Stomach smooth muscle (tissue), 2 donors: ENCODE results near the gene C1orf21.

Experiments used
- H3K27ac ChIP-seq: one replicate; pipeline ENCODE4 v1.7.0; 2013; ENCODE audit warnings: mild to moderate bottlenecking, low read length, inconsistent platforms
- H3K27me3 ChIP-seq, 2 donors: one replicate each; pipeline ENCODE4 v1.7.0; 2013; ENCODE audit warnings: low read length in 2 of 2; ENCODE audit not compliant: insufficient read depth in 2 of 2, control insufficient read depth in 1 of 2
- H3K36me3 ChIP-seq, 2 donors: one replicate each; pipeline ENCODE4 v1.7.0; 2013; ENCODE audit warnings: low read length in 2 of 2; ENCODE audit not compliant: control insufficient read depth in 2 of 2, insufficient read depth in 2 of 2
- H3K4me1 ChIP-seq: one replicate; pipeline ENCODE4 v1.7.0; 2013; ENCODE audit warnings: low read length; ENCODE audit not compliant: control insufficient read depth, insufficient read depth
- H3K4me3 ChIP-seq, 2 donors: one replicate each; pipeline ENCODE4 v1.7.0; 2013; ENCODE audit warnings: low read length in 2 of 2
- H3K9ac ChIP-seq, 2 donors: one replicate each; pipeline ENCODE4 v1.7.0; 2013; ENCODE audit warnings: low read length in 2 of 2, mild to moderate bottlenecking in 1 of 2
- H3K9me3 ChIP-seq, 2 donors: one replicate each; pipeline ENCODE4 v1.7.0; 2013; ENCODE audit warnings: low read length in 2 of 2; ENCODE audit not compliant: control insufficient read depth in 2 of 2
- donor health status: healthy.
- donor health status: Pancreatic carcinoma.

Gene C1orf21

DNA sequence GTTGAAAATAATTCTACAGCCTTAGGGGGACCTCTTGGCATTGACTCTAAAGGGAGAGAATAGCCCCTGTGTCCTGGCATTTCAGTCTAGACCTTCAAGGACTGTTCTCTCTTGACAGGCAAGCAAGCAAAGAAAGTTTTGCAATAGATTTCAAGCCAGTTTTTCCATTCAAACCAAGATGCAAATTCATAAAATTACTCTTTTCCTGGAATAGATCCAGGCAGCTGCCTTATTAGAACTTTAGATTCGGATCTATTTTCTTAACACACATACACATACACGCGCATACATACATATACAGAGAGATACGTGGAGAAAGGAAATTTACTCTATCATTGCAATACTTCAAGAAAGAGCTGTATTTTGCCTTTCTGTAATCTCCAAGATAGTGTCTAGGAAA is 238.4 kb downstream of the C1orf21 start:
- Histone ChIP-seq H3K27ac (no peak overlapping the region), H3K9ac (no peak overlapping the region), H3K36me3 (peaks cover 0 to 2% of the 10 kb centered on the region in 2 donors), H3K4me3 (no peak overlapping the region), H3K9me3 (no peaks in the 10 kb centered on the region), H3K27me3 (no peaks in the 10 kb centered on the region), H3K4me1 (peaks cover 19% of the 10 kb centered on the region)

DNA sequence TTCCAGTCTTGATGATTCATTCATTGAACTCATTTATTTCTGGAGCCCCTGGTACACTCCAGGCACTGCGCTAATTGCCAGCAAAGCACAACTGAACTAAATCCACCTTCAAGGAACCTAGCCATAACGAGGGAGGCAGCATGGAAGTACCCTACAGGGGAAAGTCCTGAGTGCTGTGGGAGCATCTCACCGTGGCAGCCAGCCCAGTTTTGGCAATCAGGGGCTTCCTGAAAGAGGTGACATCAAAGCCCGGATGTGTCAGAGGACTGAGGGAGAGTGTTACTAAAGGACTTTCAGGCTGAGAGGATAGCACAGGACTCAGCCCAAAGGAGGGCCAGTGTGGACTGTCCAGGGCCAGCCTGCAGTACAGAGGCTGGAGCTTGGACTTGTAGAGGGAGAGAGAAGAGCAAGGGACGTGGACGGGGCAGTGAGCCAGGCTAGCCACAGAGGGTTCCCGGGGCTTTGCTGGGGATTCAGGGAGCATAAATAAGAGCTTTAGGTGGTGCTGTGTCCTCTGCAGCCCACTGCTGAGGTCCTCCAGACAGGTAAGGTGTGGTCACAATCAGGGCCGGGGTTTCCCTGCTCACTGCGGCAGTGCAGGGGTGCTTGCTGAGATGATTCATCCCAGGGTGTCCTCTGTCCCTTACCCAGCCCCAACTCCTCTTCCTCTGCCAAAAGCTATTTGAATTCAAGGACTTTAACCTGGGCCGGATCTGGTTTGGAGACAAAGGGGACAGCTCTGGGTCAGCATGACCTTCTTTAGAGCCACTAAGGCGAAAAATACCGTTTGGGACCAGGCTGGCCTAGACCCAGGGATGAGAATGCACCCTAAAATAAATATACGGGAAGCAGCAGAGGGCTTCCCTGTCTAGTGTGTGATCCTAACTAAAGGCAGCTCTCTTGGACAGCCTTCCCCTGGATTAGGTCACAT is 239.5 kb downstream of the C1orf21 start:
- Histone ChIP-seq H3K4me1 (peaks cover 22% of the 10 kb centered on the region), H3K9me3 (no peaks in the 10 kb centered on the region), H3K27me3 (no peaks in the 10 kb centered on the region), H3K36me3 (peaks cover 0 to 2% of the 10 kb centered on the region in 2 donors), H3K9ac (no peak overlapping the region), H3K27ac (no peak overlapping the region), H3K4me3 (no peak overlapping the region)

DNA sequence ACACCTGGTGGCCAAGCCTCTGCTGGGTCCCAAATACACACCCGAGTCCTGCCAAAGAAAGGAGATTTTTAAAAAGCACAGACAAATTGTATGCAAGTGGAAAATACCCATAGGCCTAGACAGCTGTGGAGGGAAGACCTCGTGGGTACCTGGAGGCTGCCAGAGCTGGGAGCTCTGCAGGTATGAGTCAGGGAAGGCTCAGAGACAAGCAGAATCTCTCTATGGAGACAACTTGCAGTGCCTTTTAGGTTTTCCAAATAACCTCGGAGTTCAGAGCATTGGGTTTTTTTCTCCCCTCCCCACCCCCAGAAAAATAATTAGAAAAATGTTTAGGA is 240.1 kb downstream of the C1orf21 start:
- Histone ChIP-seq H3K36me3 (peaks cover 0 to 2% of the 10 kb centered on the region in 2 donors), H3K9ac (no peak overlapping the region), H3K9me3 (no peaks in the 10 kb centered on the region), H3K27me3 (no peaks in the 10 kb centered on the region), H3K4me1 (peaks cover 18% of the 10 kb centered on the region), H3K27ac (no peak overlapping the region), H3K4me3 (no peak overlapping the region)

DNA sequence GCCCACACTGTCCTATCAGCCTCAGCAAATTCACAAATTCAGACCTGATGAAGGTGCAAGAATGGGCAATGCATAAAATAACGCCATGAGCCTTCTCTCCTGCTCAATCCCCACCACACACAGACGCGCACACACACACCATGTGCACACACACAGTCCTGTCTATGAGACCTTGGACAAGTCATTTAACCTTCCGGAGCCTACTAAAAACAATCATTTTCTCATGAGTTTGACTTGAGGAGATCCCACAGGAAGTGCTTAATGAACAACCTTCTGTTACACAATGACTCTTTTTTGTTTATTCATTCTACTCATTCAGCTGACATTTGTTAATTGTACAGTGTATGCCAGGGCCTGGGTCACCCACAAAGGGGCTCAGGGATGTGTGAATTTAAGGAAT is 242.4 kb downstream of the C1orf21 start:
- no peak overlapping the region for H3K9ac ChIP-seq
- no peak overlapping the region for H3K4me3 ChIP-seq
- peaks cover 0 to 2% of the 10 kb centered on the region in 2 donors for H3K36me3 ChIP-seq
- no peaks in the 10 kb centered on the region for H3K27me3 ChIP-seq
- H3K9me3 ChIP-seq = no peaks in the 10 kb centered on the region
- H3K27ac ChIP-seq = peak overlapping the region; percentile 66
- peaks cover 11% of the 10 kb centered on the region for H3K4me1 ChIP-seq

DNA sequence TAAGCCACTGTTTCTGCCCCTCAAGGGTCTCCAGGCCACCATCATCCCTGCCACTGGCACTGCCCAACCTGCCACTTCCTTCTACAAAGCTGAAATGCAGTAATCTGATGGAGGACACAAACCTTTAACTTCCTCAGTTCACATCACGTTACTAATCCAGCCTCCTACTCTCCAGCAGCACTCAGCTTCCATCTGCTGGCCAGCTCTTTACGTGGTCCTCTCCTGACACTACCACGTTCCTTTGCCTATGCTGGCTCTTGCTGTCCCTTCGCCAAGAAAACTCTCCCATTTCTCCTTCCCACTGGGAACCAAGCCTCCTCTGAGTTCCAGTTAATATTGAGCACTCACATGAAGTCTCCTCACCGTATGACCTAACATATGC is 243.8 kb downstream of the C1orf21 start:
- no peaks in the 10 kb centered on the region for H3K27me3 ChIP-seq
- peak overlapping the region; percentile 64 for H3K27ac ChIP-seq
- no peak overlapping the region for H3K9ac ChIP-seq
- H3K9me3 ChIP-seq = no peaks in the 10 kb centered on the region
- peaks cover 11% of the 10 kb centered on the region for H3K4me1 ChIP-seq
- peaks cover 0 to 2% of the 10 kb centered on the region in 2 donors for H3K36me3 ChIP-seq
- no peak overlapping the region for H3K4me3 ChIP-seq

DNA sequence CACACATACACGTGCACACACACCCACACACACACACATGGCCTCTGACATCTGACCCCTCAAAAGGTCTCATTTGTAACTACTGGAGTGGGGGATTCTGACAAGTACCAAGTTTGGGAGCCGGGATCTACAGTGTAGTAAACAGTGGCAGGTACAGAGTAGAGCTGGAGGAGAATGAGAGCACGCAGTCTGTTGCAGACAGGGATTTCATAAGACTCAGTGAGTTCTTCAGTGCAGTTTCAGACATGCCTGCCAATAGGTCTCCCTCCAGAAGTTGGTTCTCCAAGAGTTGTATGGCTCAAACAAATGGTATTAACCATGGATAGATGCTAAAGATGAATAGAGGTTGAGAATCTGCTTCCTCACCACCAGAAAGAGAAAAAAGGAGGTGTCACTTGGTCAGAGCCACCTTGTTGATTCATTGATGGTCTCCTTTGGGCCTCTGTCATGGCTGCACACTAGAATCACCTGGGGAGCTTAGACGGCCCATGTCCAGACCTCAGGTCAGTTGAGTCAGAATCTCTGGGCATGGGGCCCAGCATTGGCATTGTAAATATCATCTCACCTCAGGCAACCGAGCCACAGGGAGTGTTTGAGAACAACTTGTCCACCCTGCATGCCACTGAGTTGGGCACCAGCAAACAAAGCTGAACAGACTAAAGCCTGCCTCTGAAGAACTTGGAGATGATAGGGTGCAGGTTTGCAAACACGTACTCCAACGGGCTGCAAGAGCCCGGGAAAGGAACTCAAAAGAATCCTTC is 245.8 kb downstream of the C1orf21 start:
- Histone ChIP-seq H3K9me3 (no peaks in the 10 kb centered on the region), H3K27ac (no peak overlapping the region), H3K4me1 (peaks cover 11% of the 10 kb centered on the region), H3K36me3 (no peaks in the 10 kb centered on the region), H3K9ac (no peak overlapping the region), H3K4me3 (no peak overlapping the region), H3K27me3 (no peaks in the 10 kb centered on the region)

DNA sequence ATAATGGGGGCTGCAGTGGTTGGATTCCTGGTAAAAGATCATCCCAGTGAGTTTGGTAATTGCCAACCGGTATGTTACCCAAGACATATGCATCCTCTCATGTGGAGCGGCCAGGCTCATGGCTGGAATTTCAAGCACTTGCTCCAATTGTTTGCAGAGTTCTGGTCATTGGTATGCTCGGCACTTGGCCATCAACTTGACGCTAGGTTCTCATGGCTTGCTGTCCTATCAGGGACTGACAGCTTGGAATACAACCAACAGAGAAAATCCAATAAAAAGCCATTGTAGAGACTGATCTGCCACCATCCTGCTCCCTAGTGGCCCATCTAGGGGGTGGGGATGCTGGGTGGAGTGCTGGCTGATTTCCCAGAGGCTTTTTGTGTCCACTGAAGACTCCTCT is 247.0 kb downstream of the C1orf21 start:
- Histone ChIP-seq H3K27ac (no peak overlapping the region), H3K4me1 (peaks cover 11% of the 10 kb centered on the region), H3K9ac (no peak overlapping the region), H3K27me3 (no peaks in the 10 kb centered on the region), H3K36me3 (no peaks in the 10 kb centered on the region), H3K9me3 (no peaks in the 10 kb centered on the region), H3K4me3 (no peak overlapping the region)

DNA sequence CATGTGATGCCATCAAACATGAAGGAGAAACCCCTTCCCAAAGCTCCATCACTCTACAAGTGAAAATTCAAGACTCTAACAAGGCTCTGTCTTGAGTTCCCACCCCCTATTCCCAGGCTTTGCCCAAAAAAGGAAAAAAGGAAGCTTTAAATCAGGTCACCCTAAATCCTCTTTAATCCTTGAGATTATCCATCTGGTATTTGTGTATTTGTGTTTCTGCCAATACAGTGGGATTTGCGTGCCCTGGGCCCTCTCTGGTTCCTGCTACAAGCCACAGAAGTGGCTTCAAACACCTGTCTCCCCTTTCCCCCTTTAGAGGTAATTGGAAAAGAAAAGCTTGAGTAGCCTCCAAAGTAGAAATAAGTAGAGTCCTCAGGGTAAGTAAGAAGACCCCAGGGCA is 247.5 kb downstream of the C1orf21 start:
- H3K4me3 ChIP-seq = no peak overlapping the region
- no peak overlapping the region for H3K9ac ChIP-seq
- no peaks in the 10 kb centered on the region for H3K27me3 ChIP-seq
- H3K9me3 ChIP-seq = no peaks in the 10 kb centered on the region
- no peaks in the 10 kb centered on the region for H3K36me3 ChIP-seq
- peaks cover 9% of the 10 kb centered on the region for H3K4me1 ChIP-seq
- no peak overlapping the region for H3K27ac ChIP-seq

DNA sequence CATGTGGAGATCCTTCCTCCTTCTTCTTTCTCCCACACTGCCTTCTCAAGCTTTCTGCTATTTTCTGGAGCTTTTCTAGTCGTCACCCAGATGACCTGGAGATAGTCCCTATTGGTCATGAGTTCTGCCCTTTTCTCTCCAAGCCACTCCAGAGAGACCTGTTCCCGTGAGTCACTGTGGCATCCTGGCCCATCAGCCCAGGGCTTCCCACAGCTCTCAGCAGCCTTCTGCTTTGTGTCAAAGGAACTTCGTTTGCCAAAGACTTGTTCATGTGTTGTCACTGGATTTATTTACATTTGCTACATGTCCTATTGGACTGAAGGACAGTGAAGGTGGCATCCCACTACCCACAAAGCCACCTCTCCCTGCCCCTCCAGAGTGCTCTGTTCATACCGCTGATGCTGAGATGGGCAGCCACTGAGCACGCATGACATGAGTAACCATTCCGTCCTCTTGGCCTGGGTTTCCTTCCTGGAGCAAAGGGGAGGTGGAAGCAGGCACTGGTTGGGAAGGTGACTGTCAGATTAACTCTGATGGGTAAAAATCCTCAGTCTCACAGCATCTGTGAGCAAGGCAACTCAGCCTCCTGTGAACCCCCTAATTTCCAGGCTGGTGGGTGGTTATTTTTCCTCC is 248.6 kb downstream of the C1orf21 start:
- Histone ChIP-seq H3K9ac (no peak overlapping the region), H3K36me3 (no peaks in the 10 kb centered on the region), H3K4me3 (no peak overlapping the region), H3K9me3 (no peaks in the 10 kb centered on the region), H3K27me3 (no peaks in the 10 kb centered on the region), H3K4me1 (peaks cover 5% of the 10 kb centered on the region), H3K27ac (no peak overlapping the region)

DNA sequence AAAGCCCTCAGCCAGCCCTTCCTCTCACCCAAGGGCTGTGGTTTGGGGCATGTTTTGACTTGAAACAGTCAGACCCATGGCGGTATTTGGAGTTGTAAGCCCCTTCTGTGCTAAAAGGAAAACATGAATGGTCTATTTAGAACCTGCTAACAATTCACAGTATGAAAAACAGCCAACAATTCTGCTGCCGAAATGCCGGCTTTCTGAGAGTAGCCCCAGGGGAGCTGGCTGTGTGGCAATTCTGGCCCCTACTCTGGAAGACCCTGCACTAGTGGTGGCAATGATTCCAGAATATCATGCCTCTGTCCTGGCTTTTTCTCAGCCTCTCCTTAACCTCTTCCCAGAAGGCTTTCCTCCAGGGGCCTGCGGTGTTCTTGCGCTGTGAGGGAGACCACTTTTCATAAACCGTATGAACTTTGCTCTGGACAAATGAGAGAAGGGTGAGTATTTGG is 249.2 kb downstream of the C1orf21 start:
- Histone ChIP-seq H3K27ac (no peak overlapping the region), H3K9me3 (no peaks in the 10 kb centered on the region), H3K36me3 (no peaks in the 10 kb centered on the region), H3K4me3 (no peak overlapping the region), H3K4me1 (peaks cover 2% of the 10 kb centered on the region), H3K9ac (no peak overlapping the region), H3K27me3 (peaks cover 0 to 1% of the 10 kb centered on the region in 2 donors)
